OCI-LY7 (cell line): ENCODE data around the gene LIX1. TPM values are rescaled to one million over a fixed set of nuclear protein-coding genes. Genes with fewer than 3 reads are reported as not detected.

Experiments
- BruUV-seq: library from RNA; stranded (reverse); fragments of 400-500 nt; replicated peaks from 2 replicates; lab custom pipeline; 2021; lab: Mats Ljungman, UMichigan
- CTCF ChIA-PET: fragments of 300-600 bp; sonication (Branson Sonifier 250); formaldehyde crosslinking; loops from one replicate; lab custom pipeline; 2022; ENCODE audit warnings: antibody characterized with exemption; ENCODE audit not compliant: unreplicated experiment; lab: Charles Lee
- POLR2A ChIA-PET: fragments of 300-600 bp; sonication (Branson Sonifier 250); formaldehyde crosslinking; loops from one replicate; lab custom pipeline; 2022; ENCODE audit warnings: antibody characterized with exemption; lab: Charles Lee
- DNase-seq: peaks from one replicate; pipeline ENCODE4 v3.0.0-alpha.2; 2015; ENCODE audit warnings: low spot score
- H2AFZ ChIP-seq: fragments of 200-600 bp; sonication (generic), shearing (Covaris generic); 2 replicates; pipeline ENCODE4 v1.6.1; 2014; ENCODE audit warnings: mild to moderate bottlenecking, antibody characterized with exemption, low read length, moderate library complexity
- H3K27ac ChIP-seq: fragments of 200-600 bp; sonication (generic); 2 replicates; pipeline ENCODE4 v1.5.1; 2014; ENCODE audit warnings: mixed run types, low read depth, mild to moderate bottlenecking, moderate library complexity, low read length, inconsistent platforms; ENCODE audit not compliant: poor library complexity, severe bottlenecking
- H3K36me3 ChIP-seq: fragments of 200-600 bp; sonication (generic); 2 replicates; pipeline ENCODE4 v1.6.1; 2014; ENCODE audit warnings: mild to moderate bottlenecking, antibody characterized with exemption, low read length, moderate library complexity, mixed read lengths; ENCODE audit not compliant: insufficient read depth
- H3K4me1 ChIP-seq: fragments of 200-600 bp; sonication (generic); 2 replicates; pipeline ENCODE4 v1.5.1; 2014; ENCODE audit warnings: mild to moderate bottlenecking, low read length; ENCODE audit not compliant: insufficient read depth, poor library complexity, severe bottlenecking
- H3K4me2 ChIP-seq: fragments of 200-600 bp; sonication (generic); 2 replicates; pipeline ENCODE4 v1.6.1; 2014; ENCODE audit warnings: mild to moderate bottlenecking, low read length
- H3K4me3 ChIP-seq: fragments of 200-600 bp; sonication (generic); 2 replicates; pipeline ENCODE4 v1.5.1; 2014; ENCODE audit warnings: mild to moderate bottlenecking, low read depth, low read length; ENCODE audit not compliant: poor library complexity, severe bottlenecking
- H3K79me2 ChIP-seq: fragments of 200-600 bp; sonication (generic); 2 replicates; pipeline ENCODE4 v1.6.1; 2016; ENCODE audit warnings: low read depth, mild to moderate bottlenecking, low read length, moderate library complexity, mixed read lengths; ENCODE audit not compliant: insufficient read depth
- H3K9me2 ChIP-seq: fragments of 200-600 bp; sonication (generic); 2 replicates; pipeline ENCODE4 v1.6.1; 2016; ENCODE audit warnings: mild to moderate bottlenecking, low read length, mixed read lengths; ENCODE audit not compliant: insufficient read depth
- H3K9me3 ChIP-seq: fragments of 200-600 bp; sonication (generic); 2 replicates; pipeline ENCODE4 v1.6.1; 2014; ENCODE audit warnings: mild to moderate bottlenecking, mixed run types, low read length, mixed read lengths
- H4K20me1 ChIP-seq: fragments of 200-600 bp; sonication (generic); 2 replicates; pipeline ENCODE4 v1.6.1; 2014; ENCODE audit warnings: mild to moderate bottlenecking, antibody characterized with exemption, low read length, moderate library complexity, mixed read lengths; ENCODE audit not compliant: insufficient read depth
- EZH2phosphoT487 ChIP-seq: fragments of 200-600 bp; sonication (generic); IDR thresholded peaks from 2 replicates; pipeline ENCODE4 v1.6.1; 2018; ENCODE audit warnings: low read depth, borderline replicate concordance, mild to moderate bottlenecking, mixed run types, antibody characterized with exemption, low read length, moderate library complexity, mixed read lengths
- intact Hi-C: fragments of 100-400 bp; cut with micrococcal nuclease; formaldehyde crosslinking; loops from one replicate; pipeline ENCODE4 v1.10.0; 2022; ENCODE audit not compliant: unreplicated experiment
- total RNA-seq, 2 experiments: library from RNA; depleted of rRNA in 1 of 2; stranded (reverse); fragments of >200 nt in 1 of 2; shearing (Covaris generic) in 1 of 2; gene quantifications; 2 replicates each; pipeline ENCODE4 v1.2.3, GENCODE V29; 2014 to 2022
- TF ChIP-seq, protein P1 (sequence below): fragments of 200-600 bp; sonication (generic); conservative IDR thresholded peaks from 2 replicates; pipeline ENCODE4 v1.5.1; 2014; ENCODE audit warnings: mild to moderate bottlenecking, antibody characterized with exemption, low read length, moderate library complexity, mixed read lengths

Gene LIX1
- total RNA-seq, 2 experiments from 2014 or later, result 0.44 TPM; not detected in 1

DNA sequence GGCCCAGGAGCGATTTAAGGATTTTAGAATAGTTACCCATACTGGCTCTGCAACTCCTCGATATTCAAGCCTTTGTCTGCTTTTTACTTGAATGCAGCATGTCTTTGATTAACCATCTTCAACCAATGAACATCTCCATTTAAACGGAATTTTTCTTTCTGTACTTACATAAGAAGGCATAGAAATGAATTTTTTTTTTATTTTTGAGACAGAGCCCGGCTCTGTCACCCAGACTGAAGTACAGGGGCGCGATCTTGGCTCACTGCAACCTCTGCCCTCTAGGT is 41.5 kb upstream of the LIX1 start:
- peak overlapping the region; percentile 88 for H3K27ac ChIP-seq
- BruUV-seq, result no TSS peak

DNA sequence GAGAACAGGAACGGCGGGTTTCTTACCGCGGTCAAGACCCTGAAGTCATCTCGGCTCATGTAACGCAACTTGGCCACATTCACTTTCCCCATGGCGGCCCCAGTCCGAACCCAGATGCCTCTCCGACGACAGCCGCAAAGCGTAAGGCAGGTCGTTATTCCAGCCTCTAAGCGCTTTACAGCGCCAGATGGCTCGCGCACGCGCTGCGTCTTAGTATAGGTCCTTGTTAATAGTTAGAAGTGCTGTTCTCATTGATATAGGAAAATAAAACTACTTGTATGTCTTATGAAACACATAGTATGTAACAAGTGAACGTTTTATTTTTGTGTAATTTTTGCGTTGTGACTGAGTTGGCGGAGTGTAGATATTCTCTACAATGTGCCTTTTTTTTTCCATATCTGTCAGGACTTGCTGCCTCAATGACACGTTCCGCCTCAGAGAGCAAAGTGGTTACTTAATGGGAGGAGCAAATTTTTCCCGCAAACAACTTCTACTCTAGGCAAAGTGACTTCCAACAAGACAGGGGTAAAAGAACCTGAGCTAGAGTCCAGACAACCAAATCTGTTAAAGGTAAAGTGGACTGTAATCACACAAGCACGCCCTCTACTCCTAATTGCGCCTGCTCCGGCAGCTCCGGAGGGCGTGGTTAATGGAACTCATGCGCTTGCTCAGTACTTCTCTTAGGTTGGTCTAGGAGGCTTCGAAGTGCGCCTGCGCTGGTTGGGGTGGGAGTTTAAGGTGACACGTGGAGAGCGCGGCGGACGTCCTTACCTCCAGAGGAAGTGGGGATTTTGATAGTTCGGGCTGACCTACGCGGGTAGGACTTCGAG is 40.9 kb upstream of the LIX1 start, which contains the start of gene RIOK2:
RIOK2 (minus strand) TSS at position 148 of the 830 bp plus-strand sequence; CDS start at position 92, 56 bp downstream.
- H3K9me3 ChIP-seq, result peaks cover 8% of the 10 kb centered on the region; the same call in 1 of the 2 replicates
- no TSS peak for BruUV-seq

More for the DNA sequence above, 41.5 kb upstream of the LIX1 start:
- Histone ChIP-seq H3K9me2 (no peaks in the 10 kb centered on the region), H3K9me3 (peaks cover 8% of the 10 kb centered on the region; the same call in 1 of the 2 replicates), H3K4me3 (peak overlapping the region; percentile 96), H3K4me2 (peak overlapping the region; percentile 82), H2AFZ (peak overlapping the region; percentile 94), H3K4me1 (peaks cover 27% of the 10 kb centered on the region), H3K79me2 (peaks cover 36% of the 10 kb centered on the region), H3K36me3 (peaks cover 23% of the 10 kb centered on the region), H4K20me1 (no peaks in the 10 kb centered on the region)
- TF ChIP-seq, protein P1, sequence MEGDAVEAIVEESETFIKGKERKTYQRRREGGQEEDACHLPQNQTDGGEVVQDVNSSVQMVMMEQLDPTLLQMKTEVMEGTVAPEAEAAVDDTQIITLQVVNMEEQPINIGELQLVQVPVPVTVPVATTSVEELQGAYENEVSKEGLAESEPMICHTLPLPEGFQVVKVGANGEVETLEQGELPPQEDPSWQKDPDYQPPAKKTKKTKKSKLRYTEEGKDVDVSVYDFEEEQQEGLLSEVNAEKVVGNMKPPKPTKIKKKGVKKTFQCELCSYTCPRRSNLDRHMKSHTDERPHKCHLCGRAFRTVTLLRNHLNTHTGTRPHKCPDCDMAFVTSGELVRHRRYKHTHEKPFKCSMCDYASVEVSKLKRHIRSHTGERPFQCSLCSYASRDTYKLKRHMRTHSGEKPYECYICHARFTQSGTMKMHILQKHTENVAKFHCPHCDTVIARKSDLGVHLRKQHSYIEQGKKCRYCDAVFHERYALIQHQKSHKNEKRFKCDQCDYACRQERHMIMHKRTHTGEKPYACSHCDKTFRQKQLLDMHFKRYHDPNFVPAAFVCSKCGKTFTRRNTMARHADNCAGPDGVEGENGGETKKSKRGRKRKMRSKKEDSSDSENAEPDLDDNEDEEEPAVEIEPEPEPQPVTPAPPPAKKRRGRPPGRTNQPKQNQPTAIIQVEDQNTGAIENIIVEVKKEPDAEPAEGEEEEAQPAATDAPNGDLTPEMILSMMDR, result no peak
- no peak for TF ChIP-seq EZH2phosphoT487
- ChIA-PET POLR2A (interaction anchor here (0.8 to 2.8 kb wide), 4 partner anchors 10 to 41 kb away, joined by 3 to 16 read pairs (median 4); partner anchors contain the start of gene LIX1), CTCF (no interaction called here)
- intact Hi-C loops, result loop anchor here (1.0 to 10.0 kb wide), 5 partner anchors 523 to 1745 kb away; partner anchors contain the start of genes ARSK, CHD1, RFESD and RGMB
- DNase-seq, result no peak

More for the DNA sequence above, 40.9 kb upstream of the LIX1 start, which contains the start of gene RIOK2:
- no peaks in the 10 kb centered on the region for H4K20me1 ChIP-seq
- DNase-seq, result peak; percentile 98
- H3K9me2 ChIP-seq, result no peaks in the 10 kb centered on the region
- POLR2A ChIA-PET, result interaction anchor here (0.7 to 2.8 kb wide), 11 partner anchors 10 to 758 kb away, joined by 3 to 16 read pairs (median 4); partner anchors contain the start of gene LIX1
- H3K4me1 ChIP-seq, result peaks cover 27% of the 10 kb centered on the region
- H3K36me3 ChIP-seq, result peaks cover 29% of the 10 kb centered on the region
- TF ChIP-seq, protein P1, result peak; percentile 19; the same call in 1 of the 2 replicates
- TF ChIP-seq EZH2phosphoT487, result no peak
- H3K79me2 ChIP-seq, result peaks cover 37% of the 10 kb centered on the region
- peak within 1 kb of the TSS; percentile 88 for H3K27ac ChIP-seq
- H3K4me2 ChIP-seq, result peak within 1 kb of the TSS; percentile 82
- peak within 1 kb of the TSS; percentile 96 for H3K4me3 ChIP-seq
- CTCF ChIA-PET, result interaction anchor here (0.9 kb wide), 1 partner anchor 10 kb away, joined by 4 read pairs; no protein-coding TSS in a partner anchor
- intact Hi-C loops, result loop anchor here (1.0 to 10.0 kb wide), 5 partner anchors 522 to 1745 kb away; partner anchors contain the start of genes ARSK, CHD1, RFESD and RGMB
- H2AFZ ChIP-seq, result peak within 1 kb of the TSS; percentile 94
